ENCODE results near the gene ASIC3. TPM values are rescaled to one million over a fixed set of nuclear protein-coding genes. Genes with fewer than 3 reads are reported as not detected.

ASIC3 gene
- total and polyA plus RNA-seq, 2 donors (not counting 3 experiments of a cell fraction or from before 2014, with no cell fraction given), result 0.69 to 0.70 TPM

- ChIA-PET POLR2A (no interaction called here), CTCF (interaction anchor here (0.8 to 2.3 kb wide), 2 partner anchors 13 to 28 kb away, joined by 3 to 8 read pairs; no protein-coding TSS in a partner anchor)
- no peaks in the 10 kb centered on the region for H3K9me1 ChIP-seq (replicated peaks; ENCODE audit: control insufficient read depth, extremely low read depth, insufficient read depth, low read length)
- H3K36me3 ChIP-seq (ENCODE audit: control insufficient read depth in 2 of 2, extremely low read depth in 1 of 2, insufficient read depth in 2 of 2, low read length in 2 of 2), result peaks cover 0 to 12% of the 10 kb centered on the region in 2 experiments
- no peak overlapping the region for H3K9ac ChIP-seq (replicated peaks; ENCODE audit: extremely low read depth, insufficient read depth, low read length)
- H3K4me2 ChIP-seq (ENCODE audit: insufficient read depth, low read length), result no peak overlapping the region
- H2AFZ ChIP-seq (ENCODE audit: low read depth, low read length), result no peak overlapping the region
- peaks cover 21% of the 10 kb centered on the region for H3K4me1 ChIP-seq (ENCODE audit: control insufficient read depth, extremely low read depth, insufficient read depth, low read length)
- no peaks in the 10 kb centered on the region for H3K9me3 ChIP-seq (replicated peaks; ENCODE audit: control insufficient read depth, insufficient read depth, low read length)
- H3K79me2 ChIP-seq (ENCODE audit: control insufficient read depth, insufficient read depth, low read length), result peaks cover 93% of the 10 kb centered on the region
- no peaks in the 10 kb centered on the region for H4K20me1 ChIP-seq (replicated peaks; ENCODE audit: control insufficient read depth, extremely low read depth, insufficient read depth, low read length)
- no peaks in the 10 kb centered on the region for H3K27me3 ChIP-seq (ENCODE audit: control insufficient read depth in 2 of 2, insufficient read depth in 2 of 2, low read length in 2 of 2)
- no peak overlapping the region for H3K4me3 ChIP-seq (replicated peaks in 1 of 3; ENCODE audit: insufficient read depth in 1 of 3, low read depth in 1 of 3, low read length in 3 of 3)
- intact Hi-C loops (cut with micrococcal nuclease), result loop anchor here (1.0 kb wide), 1 partner anchor 9 kb away; no protein-coding TSS in a partner anchor
- FAIRE-seq (no peak), DNase-seq (ENCODE audit: low read depth, low spot score) (no peak)
- TF ChIP-seq CTCF (IDR thresholded peaks at IDR 0.05; ENCODE audit: extremely low read depth in 1 of 2, insufficient read depth in 1 of 2, low read depth in 1 of 2, low read length in 2 of 2) (no peak), POLR2AphosphoS5 (IDR thresholded peaks at IDR 0.05; ENCODE audit: insufficient read depth, low read depth, low read length) (no peak), JUN (IDR thresholded peaks at IDR 0.05; ENCODE audit: borderline replicate concordance, insufficient read depth, insufficient read length, low read depth) (no peak), POLR2A (IDR thresholded peaks at IDR 0.05; ENCODE audit: low read depth, low read length) (no peak), EZH2 (IDR thresholded peaks at IDR 0.05; ENCODE audit: borderline replicate concordance, low read depth, low read length, severe bottlenecking) (no peak), GATA2 (IDR thresholded peaks at IDR 0.05; ENCODE audit: insufficient read depth, insufficient read length, low read depth, low read length) (no peak), FOS (IDR thresholded peaks at IDR 0.05; ENCODE audit: borderline replicate concordance, insufficient read depth, low read length) (no peak), MAX (IDR thresholded peaks at IDR 0.05; ENCODE audit: insufficient read depth, insufficient read length) (no peak), MYC (IDR thresholded peaks at IDR 0.05; ENCODE audit: low read depth, low read length) (no peak)
- BruUV-seq (replicated peaks), result no TSS peak
- dilution Hi-C loops (cut with MboI; ENCODE audit: extremely low pct_ligation_motif_present, low sequenced_read_pairs), result no loop called here
- H3K27ac ChIP-seq (ENCODE audit: insufficient read depth, low read depth, low read length), result no peak overlapping the region
Observed at GRCh38 chr7:151095123-151095797, 46.9 kb downstream of the ASIC3 start.

All from endothelial cell of umbilical vein (primary cell).